Epithelial cell of esophagus (primary cell): Measurements from ENCODE around the gene C17orf58.
A peak's percentile ranks its signal among the peaks of the same experiment; 100 is the strongest.

Experiments used
- DNase-seq: peaks from one replicate; pipeline ENCODE4 v3.0.0; 2010; ENCODE audit warnings: low read depth
- H3K4me3 ChIP-seq: 2 replicates; pipeline ENCODE4 v1.5.1; 2011; ENCODE audit warnings: mild to moderate bottlenecking, low read length, control low read depth
- TF ChIP-seq, protein P1 (sequence below): IDR thresholded peaks from 2 replicates; pipeline ENCODE4 v1.5.1; 2011; ENCODE audit warnings: low read depth, mild to moderate bottlenecking, low read length, control low read depth, inconsistent platforms; ENCODE audit not compliant: insufficient read depth; ENCODE audit errors: missing control alignments

C17orf58 gene

DNA sequence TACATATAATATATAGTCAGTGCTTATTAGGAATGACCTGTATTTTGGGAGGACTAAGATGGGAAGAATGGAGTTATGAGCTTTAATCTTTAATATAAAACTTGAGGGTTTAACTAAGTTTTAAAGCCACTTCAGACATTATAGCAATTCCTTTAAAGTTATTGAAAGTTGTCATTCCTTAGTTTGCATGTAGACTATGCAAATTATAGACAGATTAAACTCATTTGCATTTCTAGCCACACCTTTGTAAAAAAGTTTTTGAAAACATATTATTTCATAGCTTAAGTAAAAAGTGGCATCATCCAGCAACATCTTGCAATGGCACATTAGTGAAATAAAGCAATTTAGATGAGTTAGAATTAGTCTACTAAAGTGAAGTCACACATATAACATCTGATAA is 49.8 kb downstream of the C17orf58 start:
- DNase-seq: no peak
- H3K4me3 ChIP-seq: no peak overlapping the region
- TF ChIP-seq, protein P1, sequence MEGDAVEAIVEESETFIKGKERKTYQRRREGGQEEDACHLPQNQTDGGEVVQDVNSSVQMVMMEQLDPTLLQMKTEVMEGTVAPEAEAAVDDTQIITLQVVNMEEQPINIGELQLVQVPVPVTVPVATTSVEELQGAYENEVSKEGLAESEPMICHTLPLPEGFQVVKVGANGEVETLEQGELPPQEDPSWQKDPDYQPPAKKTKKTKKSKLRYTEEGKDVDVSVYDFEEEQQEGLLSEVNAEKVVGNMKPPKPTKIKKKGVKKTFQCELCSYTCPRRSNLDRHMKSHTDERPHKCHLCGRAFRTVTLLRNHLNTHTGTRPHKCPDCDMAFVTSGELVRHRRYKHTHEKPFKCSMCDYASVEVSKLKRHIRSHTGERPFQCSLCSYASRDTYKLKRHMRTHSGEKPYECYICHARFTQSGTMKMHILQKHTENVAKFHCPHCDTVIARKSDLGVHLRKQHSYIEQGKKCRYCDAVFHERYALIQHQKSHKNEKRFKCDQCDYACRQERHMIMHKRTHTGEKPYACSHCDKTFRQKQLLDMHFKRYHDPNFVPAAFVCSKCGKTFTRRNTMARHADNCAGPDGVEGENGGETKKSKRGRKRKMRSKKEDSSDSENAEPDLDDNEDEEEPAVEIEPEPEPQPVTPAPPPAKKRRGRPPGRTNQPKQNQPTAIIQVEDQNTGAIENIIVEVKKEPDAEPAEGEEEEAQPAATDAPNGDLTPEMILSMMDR: no peak

DNA sequence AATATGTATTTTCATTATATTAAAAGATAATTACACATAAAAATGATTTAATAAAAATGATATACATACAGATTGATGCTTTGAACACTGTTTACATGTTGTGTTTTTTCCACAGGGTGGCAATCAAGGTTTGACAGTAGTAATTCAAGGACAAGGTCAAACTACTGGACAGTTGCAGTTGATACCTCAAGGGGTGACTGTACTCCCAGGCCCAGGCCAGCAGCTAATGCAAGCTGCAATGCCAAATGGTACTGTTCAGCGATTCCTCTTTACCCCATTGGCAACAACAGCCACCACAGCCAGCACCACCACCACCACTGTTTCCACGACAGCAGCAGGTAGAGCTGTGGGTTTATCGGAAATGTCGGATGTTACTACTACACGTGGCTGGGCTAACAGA is 52.2 kb downstream of the C17orf58 start:
- TF ChIP-seq, protein P1: no peak
- no peak overlapping the region for H3K4me3 ChIP-seq
- no peak for DNase-seq

GRCh38 chr17:67942810-67943209 is 53.5 kb downstream of the C17orf58 start:
- TF ChIP-seq, protein P1: peak; percentile 46
- H3K4me3 ChIP-seq: no peak overlapping the region
- DNase-seq: peak; percentile 4
